GM19025 (cell line): ENCODE data around the gene NCF2.

ENCODE experiments used
- ATAC-seq: cut with Tn5 transposase; IDR thresholded peaks from one replicate; pipeline ENCODE4 v1.9.1; 2021; ENCODE audit warnings: mild to moderate bottlenecking, low read depth, moderate library complexity; ENCODE audit not compliant: unreplicated experiment

Gene NCF2

DNA sequence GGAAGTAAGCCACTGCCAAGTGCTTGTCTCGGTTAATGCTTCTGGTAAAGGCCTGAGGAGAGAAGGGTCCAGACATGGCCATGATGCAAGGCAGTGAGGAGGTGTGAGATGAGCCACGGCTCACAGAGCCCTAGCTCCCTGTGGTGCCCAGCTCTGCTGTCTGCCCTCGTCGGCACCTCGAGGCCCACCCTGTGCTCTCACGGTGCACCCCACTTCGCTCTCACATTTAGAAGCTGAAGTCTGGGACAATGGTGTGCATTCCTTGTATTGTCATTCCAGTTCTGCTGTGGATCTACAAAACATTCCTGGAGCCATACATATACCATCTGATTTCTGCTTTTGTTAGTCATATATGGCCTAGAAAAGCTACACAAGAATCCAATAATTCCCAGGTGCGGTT lies 3.3 kb downstream of the NCF2 start:
- no peak for ATAC-seq

DNA sequence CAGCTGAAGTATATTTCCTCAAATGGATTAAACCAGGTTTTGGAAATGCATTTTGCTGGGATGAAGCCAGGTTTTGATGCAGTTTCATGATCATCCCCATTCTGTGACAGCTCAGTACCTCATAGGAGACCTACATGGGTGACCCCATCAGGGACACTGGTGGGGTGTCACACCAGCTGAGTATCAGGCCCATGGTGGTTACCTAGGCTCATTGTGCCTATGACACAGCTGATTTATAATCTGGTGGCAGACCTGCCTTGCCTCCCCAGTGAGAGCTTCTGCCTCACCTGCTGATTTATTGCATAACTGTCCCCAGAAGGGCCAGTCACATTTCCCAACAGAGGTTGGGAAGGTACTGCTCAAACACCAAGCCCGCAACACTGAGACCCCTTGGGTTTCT lies 3.8 kb downstream of the NCF2 start:
- ATAC-seq: no peak

DNA sequence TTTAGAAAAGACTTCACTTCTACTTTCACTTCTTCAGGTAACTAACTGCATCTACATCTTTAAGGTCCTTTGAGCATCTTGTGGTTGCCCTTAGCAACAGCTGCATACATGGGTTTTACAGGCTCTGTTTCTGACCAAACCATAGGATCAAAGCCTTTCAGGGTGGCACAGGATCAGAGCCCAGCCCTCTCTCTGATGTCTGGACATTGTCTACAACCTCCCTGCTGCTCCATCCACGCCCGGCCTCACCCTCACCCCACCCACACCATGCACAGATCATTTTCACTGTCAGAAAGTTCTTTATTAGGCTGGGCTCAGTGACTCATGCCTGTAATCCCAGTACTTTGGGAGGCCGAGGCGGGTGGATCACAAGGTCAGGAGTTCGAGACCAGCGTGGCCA lies 5.2 kb downstream of the NCF2 start:
- ATAC-seq: no peak

DNA sequence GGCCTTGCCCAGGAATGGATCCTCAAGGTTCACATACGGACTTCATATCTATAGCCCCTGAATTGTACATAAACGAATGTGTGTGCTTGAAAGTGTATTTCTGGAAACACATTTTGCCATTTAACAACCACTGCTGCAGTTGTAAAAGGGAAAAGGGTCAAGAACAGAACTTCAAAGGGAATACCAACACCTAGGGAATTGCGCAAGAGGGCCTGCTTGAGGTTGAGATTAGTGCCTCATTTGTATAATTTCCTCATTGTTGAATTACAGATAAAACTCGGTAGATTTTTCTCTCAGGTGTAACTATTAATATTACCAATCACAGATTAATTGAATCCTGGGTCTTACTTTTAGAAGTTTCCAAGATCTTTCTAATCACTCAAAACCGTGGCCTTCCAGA lies 6.1 kb downstream of the NCF2 start:
- ATAC-seq: no peak

DNA sequence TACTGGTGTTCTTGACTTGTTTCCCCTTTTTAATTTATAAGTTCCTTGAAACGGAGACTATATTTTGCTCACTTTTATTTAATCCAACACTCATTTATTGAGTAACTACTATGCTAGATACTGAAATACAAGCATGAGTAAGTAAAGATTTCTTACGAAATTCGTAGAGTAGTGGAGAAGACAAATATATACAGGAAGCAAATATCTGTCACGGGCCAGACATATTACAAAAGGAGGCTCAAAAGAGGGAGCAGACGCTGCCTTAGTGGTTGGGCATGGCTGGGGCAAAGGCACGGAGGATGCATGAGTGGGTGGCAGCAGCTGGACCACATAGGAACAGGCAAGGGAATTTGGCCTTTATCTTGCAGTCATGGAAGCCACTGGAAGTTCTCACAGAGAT lies 6.8 kb downstream of the NCF2 start:
- no peak for ATAC-seq

DNA sequence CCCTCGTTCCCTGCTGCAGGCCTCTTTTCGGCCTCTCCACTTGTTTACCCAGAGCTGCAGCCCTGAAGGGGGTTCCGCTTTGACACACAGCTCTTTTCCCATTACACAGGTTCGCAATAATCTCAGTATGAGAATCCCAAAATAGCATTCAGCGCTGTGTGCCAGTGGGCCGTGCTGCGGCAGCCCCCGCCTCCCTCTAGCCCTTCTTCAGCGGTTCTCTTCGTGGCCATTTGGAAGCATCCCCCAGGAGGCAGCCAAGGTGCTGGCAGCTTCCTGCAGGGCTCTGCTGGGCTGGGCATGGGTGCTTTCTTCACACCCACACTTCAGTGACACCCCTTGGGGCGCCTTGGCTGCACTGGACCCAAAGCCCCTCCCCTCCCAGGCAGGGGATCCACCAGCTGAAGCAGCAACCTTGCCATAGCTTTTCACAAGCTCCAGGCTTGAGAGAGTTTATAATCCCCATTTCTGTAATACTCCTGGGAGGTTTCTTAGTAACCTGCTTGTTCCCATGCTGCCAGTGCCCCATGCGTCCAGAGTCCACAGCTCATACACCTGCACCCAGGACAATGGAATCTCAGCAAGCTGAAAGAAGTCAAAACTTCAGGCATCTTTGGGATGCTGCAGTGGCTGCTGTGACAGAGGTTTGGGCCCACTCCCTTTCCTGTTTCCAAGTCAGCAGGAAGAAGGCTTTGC lies 8.1 kb downstream of the NCF2 start:
- no peak for ATAC-seq

DNA sequence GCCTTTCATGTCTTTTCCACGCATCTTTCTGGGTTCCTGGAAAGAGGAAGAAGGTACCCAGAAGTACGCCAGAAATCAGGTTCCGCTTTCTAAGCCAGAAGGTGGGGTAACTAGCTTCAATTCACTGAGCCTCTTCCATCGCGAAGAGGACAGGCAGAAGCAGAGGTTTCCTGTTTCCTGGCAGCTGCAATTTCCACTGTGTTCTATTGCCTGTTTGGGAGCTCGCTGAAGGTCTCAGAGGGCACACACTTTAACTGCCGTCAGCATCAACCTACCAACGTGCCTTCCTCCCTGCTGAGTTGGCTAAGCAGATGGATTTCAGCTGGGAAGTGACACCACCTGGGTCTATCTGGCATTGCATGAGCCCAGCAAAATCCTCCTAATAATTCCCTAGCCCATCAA lies 10.0 kb downstream of the NCF2 start:
- no peak for ATAC-seq

DNA sequence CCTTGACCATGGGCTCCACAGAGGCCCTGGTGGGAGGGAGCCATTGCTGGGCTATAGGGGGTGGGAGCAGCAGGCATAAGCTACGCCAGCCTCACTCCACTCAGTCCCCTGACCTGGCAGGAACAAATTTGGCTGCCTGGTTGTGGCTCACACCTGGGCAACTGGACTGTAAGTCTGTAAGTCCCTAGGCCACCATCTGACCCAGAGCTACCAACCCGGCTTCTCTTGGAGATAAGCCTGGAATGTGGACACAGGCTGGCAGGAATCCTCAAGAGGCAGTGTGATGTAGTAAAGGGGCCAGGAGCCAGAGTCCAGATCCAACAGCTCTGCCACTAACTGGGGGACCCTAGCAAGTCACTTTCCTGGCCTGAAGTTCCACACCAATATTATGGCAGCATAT lies 11.4 kb downstream of the NCF2 start:
- no peak for ATAC-seq

DNA sequence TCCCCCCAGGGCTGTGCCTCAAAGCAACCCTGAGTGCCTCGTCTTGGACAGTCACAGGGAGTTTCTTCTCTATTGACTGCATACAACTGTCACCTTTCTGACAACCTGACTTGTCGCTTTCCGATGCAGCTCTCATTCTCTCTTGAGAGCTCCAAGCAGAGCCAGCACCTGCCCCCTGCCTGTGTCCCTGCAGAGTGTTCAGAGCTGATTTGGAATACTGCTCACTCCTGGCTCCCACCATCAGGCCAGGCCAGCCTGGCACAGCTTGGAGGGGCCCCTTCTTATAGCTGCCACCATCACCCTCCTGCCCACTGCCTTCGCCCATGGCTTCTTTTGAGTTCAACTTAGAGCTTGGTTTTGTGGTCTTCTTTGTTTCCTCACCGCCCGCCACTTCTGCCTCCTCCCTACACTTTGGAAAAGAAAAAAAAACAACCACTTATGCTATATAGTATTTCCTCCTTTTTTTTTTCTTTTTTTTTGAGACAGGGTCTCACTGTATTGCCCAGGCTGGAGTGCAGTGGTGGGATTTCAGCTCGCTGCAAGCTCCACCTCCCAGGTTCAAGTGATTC lies 12.3 kb downstream of the NCF2 start:
- no peak for ATAC-seq

DNA sequence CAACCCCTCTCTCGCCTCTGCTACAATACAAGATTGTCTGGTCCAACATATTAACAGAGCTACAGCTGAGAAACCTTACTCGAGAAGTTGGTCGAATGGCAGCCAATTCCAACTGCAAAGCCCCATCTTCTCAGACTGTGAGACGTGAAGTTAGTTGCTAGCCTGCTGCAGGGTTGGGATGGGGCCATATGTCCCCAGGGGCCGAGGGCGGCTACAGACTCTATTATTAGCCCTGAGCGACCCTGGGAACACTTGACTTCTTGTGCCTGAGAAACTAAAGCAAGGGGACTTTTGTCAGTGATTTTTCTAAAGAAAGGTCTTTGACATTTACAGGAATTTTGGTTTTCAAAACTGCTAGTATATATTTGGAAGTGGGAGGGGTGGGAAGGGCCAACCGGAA lies 13.7 kb downstream of the NCF2 start:
- ATAC-seq: no peak

DNA sequence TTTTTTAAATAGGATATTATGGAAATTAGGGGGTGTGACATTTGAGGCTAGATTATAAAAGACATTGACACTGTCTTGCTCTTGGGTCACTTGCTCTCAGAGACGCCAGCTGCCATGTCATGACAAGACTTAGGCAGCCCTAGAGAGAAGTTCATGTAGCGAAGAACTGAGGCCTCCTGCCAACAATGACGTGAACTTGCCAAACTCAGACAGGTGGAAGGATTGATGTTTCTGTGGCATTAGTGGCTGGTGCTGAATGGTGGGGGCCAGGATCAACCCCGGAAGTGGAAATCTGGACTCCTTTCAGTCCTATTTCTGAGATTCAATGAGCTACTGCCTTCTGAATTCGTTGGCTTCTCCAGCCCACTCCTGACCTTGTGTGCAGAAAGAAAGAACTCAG lies 14.7 kb downstream of the NCF2 start:
- no peak for ATAC-seq

DNA sequence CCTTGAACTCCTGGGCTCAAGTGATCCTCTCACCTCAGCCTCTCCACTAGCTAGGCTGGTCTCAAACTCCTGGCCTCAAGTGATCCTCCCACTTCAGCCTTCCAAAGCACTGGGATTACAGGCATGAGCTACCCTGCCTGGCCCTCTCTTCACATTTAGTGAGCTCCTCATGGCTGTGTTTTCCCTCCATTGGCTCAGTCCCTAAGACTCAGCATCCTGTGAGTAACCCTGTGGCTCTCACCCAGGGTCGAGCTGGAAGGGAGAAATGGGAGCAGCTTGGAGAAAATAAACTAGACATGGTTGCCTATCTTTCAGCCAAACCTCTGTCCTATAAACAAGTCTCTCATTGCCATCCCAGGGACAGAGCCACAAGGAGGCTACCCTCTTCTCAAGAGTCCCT lies 17.5 kb downstream of the NCF2 start:
- no peak for ATAC-seq

DNA sequence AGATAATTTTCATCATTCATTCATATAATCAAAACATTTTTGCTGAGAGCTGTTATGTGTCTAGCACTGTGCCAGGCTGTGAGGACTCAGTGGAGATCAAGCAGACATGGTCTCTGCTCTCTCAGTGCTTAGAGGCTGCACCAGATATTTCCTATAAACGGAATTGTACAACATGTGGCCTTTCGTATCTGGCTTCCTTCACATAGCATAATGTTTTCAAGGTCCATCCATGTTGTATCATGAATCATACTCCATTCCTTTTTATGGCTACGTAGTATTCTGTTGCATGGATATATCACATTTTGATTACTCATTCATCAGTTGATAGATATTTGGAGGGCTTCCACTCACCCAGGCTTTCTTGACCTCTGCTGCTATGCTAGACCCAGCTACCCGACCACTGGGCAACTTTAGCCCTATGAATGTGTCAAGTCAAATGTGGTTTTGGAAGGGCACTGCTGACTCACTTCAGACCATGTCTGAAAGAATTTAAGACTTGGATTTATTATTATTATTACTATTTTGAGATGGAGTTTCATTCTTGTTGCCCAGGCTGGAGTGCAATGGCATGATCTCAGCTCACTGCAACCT lies 18.5 kb downstream of the NCF2 start:
- ATAC-seq: no peak

DNA sequence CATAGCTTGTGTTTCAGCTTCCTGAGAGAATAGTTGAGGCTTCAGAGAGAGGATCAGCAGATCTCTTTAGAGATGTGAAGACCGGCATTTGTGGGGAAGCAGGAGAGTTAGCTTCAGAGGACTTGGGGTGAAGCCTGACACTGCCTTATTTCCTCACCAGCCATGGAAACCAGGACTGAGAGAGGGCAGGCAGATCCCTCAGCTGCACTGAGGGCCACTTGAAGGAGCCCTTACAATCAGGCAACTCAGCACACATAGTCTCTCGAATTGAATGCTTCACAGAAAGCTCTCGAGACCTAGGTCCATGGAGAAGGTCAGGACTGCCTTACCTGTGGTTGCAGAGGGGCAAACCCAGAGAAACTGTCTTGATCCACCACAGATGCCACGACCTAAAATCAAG lies 19.8 kb downstream of the NCF2 start:
- no peak for ATAC-seq

DNA sequence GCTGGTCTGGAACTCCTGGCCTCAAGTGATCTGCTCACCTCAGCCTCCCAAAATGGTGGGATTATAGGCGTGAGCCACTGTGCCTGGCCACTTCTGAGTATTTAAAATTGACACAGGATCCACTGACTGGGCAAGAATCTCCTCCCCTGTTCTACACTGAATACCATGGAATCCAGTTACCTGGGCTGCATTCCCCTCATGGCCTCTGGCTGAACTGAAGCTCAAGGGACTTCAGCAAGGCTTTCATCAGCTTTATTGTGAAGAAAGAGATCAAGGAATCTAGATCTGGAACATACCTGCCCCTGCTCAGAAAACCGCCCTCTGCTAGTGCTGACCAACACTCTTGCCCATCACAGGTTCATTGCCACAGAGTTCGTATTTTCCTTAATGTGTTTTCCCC lies 20.5 kb downstream of the NCF2 start:
- ATAC-seq: no peak

DNA sequence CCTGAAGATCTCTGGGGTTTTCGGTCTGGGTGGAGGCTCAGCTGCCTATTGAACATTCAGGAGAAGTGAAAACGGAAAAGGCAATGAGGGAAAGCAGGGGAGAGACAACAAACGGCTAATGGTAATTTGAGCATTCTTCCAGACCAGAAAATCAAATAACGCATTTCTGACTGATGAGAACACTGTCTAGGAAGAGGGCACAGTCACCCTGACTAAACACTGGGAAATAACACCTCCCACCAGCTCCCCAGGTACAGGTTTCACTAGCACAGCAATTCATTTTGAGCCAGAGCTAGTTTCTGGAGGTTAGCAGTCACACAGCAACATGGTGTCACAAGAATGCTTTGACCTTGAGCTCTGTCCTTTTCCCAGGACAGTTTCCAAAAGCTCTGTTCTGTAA lies 21.1 kb downstream of the NCF2 start:
- ATAC-seq: no peak

DNA sequence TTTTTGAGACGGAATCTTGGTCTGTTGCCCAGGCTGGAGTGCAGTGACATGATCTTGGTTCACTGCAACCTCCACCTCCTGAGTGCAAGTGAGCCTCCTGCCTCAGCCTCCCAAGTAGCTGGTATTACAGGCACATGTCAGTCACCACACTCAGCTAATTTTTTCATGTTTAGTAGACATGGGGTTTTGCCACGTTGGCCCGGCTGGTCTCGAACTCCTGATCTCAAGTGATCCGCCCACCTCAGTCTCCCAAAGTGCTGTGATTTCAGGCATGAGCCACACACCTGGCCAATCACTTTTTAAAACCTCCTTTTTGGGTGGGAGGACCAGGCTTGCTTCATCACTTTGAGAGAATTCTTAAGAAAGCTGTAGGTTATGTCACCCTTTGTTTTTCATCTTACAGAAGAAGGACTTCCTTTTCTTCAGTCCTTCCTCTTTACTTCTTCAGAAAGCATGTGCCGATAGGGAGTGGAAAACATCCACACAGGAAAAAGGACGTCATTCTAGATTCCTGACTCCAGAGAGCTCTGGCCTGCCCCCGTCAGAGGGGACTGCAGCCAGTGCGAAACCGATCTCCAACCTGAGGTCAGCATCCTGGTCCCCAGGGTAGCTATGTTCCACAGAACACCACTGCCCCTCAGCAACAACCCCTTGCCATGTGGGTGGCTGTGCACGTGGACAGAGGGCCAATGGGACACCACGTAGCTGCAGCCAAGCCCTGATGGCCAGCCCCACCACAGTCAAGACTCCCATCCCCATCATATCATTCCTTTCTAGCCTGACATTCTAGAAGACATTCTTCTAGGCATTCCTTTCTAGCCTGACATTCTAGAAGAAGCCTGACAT lies 21.9 kb downstream of the NCF2 start:
- ATAC-seq: no peak

DNA sequence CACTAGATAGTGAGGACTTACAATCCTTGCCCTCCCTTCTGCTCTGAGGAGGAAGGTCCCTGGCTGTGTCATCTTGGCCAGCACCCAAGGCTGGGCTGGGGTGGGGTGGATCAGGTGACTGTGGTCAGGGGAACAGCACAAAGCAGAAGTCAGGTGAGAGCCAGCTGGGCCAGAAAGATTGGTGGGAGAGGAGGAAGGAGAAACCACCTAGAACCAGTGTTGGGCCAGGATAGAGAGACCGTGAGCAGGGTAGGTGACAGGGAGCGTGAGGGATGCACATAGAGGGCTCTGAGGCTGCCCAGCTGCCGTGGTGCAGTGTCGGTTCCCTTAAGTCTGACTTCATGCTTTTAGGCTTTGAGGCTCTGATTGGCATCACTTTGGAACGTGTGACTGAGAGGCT lies 22.7 kb downstream of the NCF2 start:
- ATAC-seq: peak; percentile 59

DNA sequence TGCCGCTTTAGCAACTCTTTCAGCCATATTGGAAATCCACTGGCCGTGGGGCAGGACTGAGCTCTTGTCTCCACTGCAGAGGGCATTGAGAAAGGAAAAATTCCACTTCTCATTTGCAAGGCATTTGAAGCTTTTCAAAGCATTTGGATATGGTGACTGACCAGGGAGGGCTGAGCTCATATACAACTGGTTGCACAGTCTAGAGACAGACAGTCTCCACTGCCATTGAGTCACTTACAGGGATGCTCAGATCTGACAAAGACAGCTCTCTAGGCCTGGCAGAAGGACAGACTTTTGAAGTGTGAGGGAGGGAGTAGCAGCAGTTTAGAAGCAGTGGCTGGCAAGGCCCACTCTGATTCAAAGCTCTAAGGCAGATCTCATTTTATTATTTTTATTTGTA lies 24.2 kb downstream of the NCF2 start:
- ATAC-seq: no peak

DNA sequence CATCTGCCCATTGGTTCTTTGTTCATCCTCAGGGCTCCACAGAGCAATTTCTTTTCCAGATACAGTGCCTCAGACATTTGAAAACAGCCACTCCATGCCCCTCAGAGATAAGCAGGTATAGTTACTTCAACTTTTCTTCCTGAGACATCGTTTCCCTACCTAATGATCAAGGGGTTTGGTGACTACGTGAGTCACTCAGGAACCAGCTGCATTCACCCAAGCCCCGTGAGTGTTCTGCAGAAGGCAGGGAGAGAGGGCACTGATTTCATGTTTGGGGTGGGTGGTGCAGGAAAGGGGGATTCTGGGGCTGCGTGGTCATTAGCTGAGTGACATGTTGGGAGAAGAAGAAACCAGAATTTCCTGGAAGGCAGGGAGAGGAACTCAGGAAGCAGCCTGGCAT lies 25.0 kb downstream of the NCF2 start:
- ATAC-seq: no peak

DNA sequence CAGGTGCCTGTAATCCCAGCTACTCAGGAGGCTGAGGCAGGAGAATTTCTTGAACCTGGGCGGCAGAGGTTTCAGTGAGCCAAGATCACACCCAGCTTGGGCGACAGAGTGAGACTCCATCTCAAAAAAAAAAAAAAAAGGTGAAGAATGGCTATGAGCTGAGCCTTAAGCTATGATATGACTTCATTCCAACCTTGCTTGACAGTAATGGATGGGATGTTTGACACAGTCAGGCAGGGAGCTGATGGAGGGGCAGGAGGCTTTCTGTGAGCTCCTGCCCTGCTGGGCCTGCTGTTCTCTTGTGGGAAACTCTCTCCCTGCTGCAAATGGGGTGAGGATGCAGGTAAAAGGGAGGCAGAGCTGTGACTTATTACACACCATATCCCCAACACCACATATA lies 27.6 kb downstream of the NCF2 start:
- ATAC-seq: no peak

DNA sequence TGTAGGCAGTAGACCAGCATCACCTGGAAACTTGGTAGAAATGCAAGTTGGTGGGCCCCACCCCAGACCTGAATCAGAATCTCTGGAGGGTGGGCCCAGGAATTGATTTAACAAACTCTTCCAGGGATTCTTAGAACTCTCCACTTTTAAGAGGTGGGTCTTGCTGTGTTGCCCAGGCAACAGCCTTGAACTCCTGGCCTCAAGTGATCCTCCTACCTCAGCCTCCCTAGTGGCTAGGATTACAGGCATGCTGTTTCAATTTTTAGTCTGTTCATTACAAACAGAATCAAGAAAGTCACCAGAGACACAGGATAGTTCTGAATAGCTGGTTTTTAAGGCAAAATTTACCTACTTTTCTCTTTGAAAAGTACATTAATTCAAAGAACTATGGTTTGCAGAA lies 31.2 kb downstream of the NCF2 start:
- ATAC-seq: no peak
